OCI-LY7 (cell line): Measurements from ENCODE around the gene SLC26A11. TPM values are rescaled to one million over a fixed set of nuclear protein-coding genes. Genes with fewer than 3 reads are reported as not detected.

Experiments used
- BruUV-seq: library from RNA; stranded (reverse); fragments of 400-500 nt; replicated peaks from 2 replicates; lab custom pipeline; 2021; lab: Mats Ljungman, UMichigan
- CTCF ChIA-PET: fragments of 300-600 bp; sonication (Branson Sonifier 250); formaldehyde crosslinking; loops from one replicate; lab custom pipeline; 2022; ENCODE audit warnings: antibody characterized with exemption; ENCODE audit not compliant: unreplicated experiment; lab: Charles Lee
- POLR2A ChIA-PET: fragments of 300-600 bp; sonication (Branson Sonifier 250); formaldehyde crosslinking; loops from one replicate; lab custom pipeline; 2022; ENCODE audit warnings: antibody characterized with exemption; lab: Charles Lee
- DNase-seq: peaks from one replicate; pipeline ENCODE4 v3.0.0-alpha.2; 2015; ENCODE audit warnings: low spot score
- H2AFZ ChIP-seq: fragments of 200-600 bp; sonication (generic), shearing (Covaris generic); 2 replicates; pipeline ENCODE4 v1.6.1; 2014; ENCODE audit warnings: mild to moderate bottlenecking, antibody characterized with exemption, low read length, moderate library complexity
- H3K27ac ChIP-seq: fragments of 200-600 bp; sonication (generic); 2 replicates; pipeline ENCODE4 v1.5.1; 2014; ENCODE audit warnings: mixed run types, low read depth, mild to moderate bottlenecking, moderate library complexity, low read length, inconsistent platforms; ENCODE audit not compliant: poor library complexity, severe bottlenecking
- H3K36me3 ChIP-seq: fragments of 200-600 bp; sonication (generic); 2 replicates; pipeline ENCODE4 v1.6.1; 2014; ENCODE audit warnings: mild to moderate bottlenecking, antibody characterized with exemption, low read length, moderate library complexity, mixed read lengths; ENCODE audit not compliant: insufficient read depth
- H3K4me1 ChIP-seq: fragments of 200-600 bp; sonication (generic); 2 replicates; pipeline ENCODE4 v1.5.1; 2014; ENCODE audit warnings: mild to moderate bottlenecking, low read length; ENCODE audit not compliant: insufficient read depth, poor library complexity, severe bottlenecking
- H3K4me2 ChIP-seq: fragments of 200-600 bp; sonication (generic); 2 replicates; pipeline ENCODE4 v1.6.1; 2014; ENCODE audit warnings: mild to moderate bottlenecking, low read length
- H3K4me3 ChIP-seq: fragments of 200-600 bp; sonication (generic); 2 replicates; pipeline ENCODE4 v1.5.1; 2014; ENCODE audit warnings: mild to moderate bottlenecking, low read depth, low read length; ENCODE audit not compliant: poor library complexity, severe bottlenecking
- H3K79me2 ChIP-seq: fragments of 200-600 bp; sonication (generic); 2 replicates; pipeline ENCODE4 v1.6.1; 2016; ENCODE audit warnings: low read depth, mild to moderate bottlenecking, low read length, moderate library complexity, mixed read lengths; ENCODE audit not compliant: insufficient read depth
- H3K9me2 ChIP-seq: fragments of 200-600 bp; sonication (generic); 2 replicates; pipeline ENCODE4 v1.6.1; 2016; ENCODE audit warnings: mild to moderate bottlenecking, low read length, mixed read lengths; ENCODE audit not compliant: insufficient read depth
- H3K9me3 ChIP-seq: fragments of 200-600 bp; sonication (generic); 2 replicates; pipeline ENCODE4 v1.6.1; 2014; ENCODE audit warnings: mild to moderate bottlenecking, mixed run types, low read length, mixed read lengths
- H4K20me1 ChIP-seq: fragments of 200-600 bp; sonication (generic); 2 replicates; pipeline ENCODE4 v1.6.1; 2014; ENCODE audit warnings: mild to moderate bottlenecking, antibody characterized with exemption, low read length, moderate library complexity, mixed read lengths; ENCODE audit not compliant: insufficient read depth
- CTCF ChIP-seq: fragments of 200-600 bp; sonication (generic); conservative IDR thresholded peaks from 2 replicates; pipeline ENCODE4 v1.5.1; 2014; ENCODE audit warnings: mild to moderate bottlenecking, antibody characterized with exemption, low read length, moderate library complexity, mixed read lengths
- EZH2phosphoT487 ChIP-seq: fragments of 200-600 bp; sonication (generic); IDR thresholded peaks from 2 replicates; pipeline ENCODE4 v1.6.1; 2018; ENCODE audit warnings: low read depth, borderline replicate concordance, mild to moderate bottlenecking, mixed run types, antibody characterized with exemption, low read length, moderate library complexity, mixed read lengths
- intact Hi-C: fragments of 100-400 bp; cut with micrococcal nuclease; formaldehyde crosslinking; loops from one replicate; pipeline ENCODE4 v1.10.0; 2022; ENCODE audit not compliant: unreplicated experiment
- total RNA-seq, 2 experiments: library from RNA; depleted of rRNA in 1 of 2; stranded (reverse); fragments of >200 nt in 1 of 2; shearing (Covaris generic) in 1 of 2; gene quantifications; 2 replicates each; pipeline ENCODE4 v1.2.3, GENCODE V29; 2014 to 2022

Gene SLC26A11
- total RNA-seq, 2 experiments from 2014 or later: 3.5 to 4.1 TPM

- Histone ChIP-seq H3K27ac (no peak overlapping the region), H2AFZ (no peak overlapping the region), H3K4me1 (peaks cover 10% of the 10 kb centered on the region), H4K20me1 (no peaks in the 10 kb centered on the region), H3K9me2 (no peaks in the 10 kb centered on the region), H3K4me3 (no peak overlapping the region), H3K4me2 (no peak overlapping the region), H3K79me2 (no peaks in the 10 kb centered on the region), H3K9me3 (no peaks in the 10 kb centered on the region), H3K36me3 (peaks cover 11% of the 10 kb centered on the region)
- POLR2A ChIA-PET: no interaction called here
- no TSS peak for BruUV-seq
- TF ChIP-seq EZH2phosphoT487 (no peak), CTCF (no peak)
- CTCF ChIA-PET: no interaction called here
- DNase-seq: no peak
- intact Hi-C loops: no loop called here
Observed at GRCh38 chr17:80214878-80215210, 5.4 kb upstream of the SLC26A11 start.

GRCh38 chr17:80216473-80217456, 3.5 kb upstream of the SLC26A11 start:
- no peak overlapping the region for H3K4me2 ChIP-seq
- H3K27ac ChIP-seq: no peak overlapping the region
- no peaks in the 10 kb centered on the region for H3K9me3 ChIP-seq
- DNase-seq: no peak
- H3K4me3 ChIP-seq: no peak overlapping the region
- H4K20me1 ChIP-seq: no peaks in the 10 kb centered on the region
- H3K4me1 ChIP-seq: peaks cover 10% of the 10 kb centered on the region
- no peak overlapping the region for H2AFZ ChIP-seq
- H3K36me3 ChIP-seq: peaks cover 7% of the 10 kb centered on the region
- no peaks in the 10 kb centered on the region for H3K9me2 ChIP-seq
- no TSS peak for BruUV-seq
- CTCF ChIA-PET: no interaction called here
- intact Hi-C loops: no loop called here
- TF ChIP-seq EZH2phosphoT487 (no peak), CTCF (no peak)
- POLR2A ChIA-PET: no interaction called here
- no peaks in the 10 kb centered on the region for H3K79me2 ChIP-seq
